Activated CD8-positive, alpha-beta T cell treated with anti-CD3 and anti-CD28 coated beads, Interleukin-2, amount 10 ng/mL, durations not matched to agents 7 days and 5 days (primary cell): ENCODE data around the gene SNX9. TPM values are rescaled to one million over a fixed set of nuclear protein-coding genes. Genes with fewer than 3 reads are reported as not detected.

Experiments
- ATAC-seq: fragments of 150-1000 bp; cut with Tn5 transposase; one replicate; pipeline ENCODE4 v1.10.0; 2021; ENCODE audit warnings: moderate library complexity
- CTCF ChIA-PET: fragments of 350-600 bp; sonication (Branson Sonifier 250); formaldehyde crosslinking; loops from one replicate; lab custom pipeline; 2021; ENCODE audit warnings: antibody characterized with exemption; lab: Charles Lee
- POLR2A ChIA-PET: fragments of 350-600 bp; sonication (Branson Sonifier 250); formaldehyde crosslinking; loops from one replicate; lab custom pipeline; 2021; ENCODE audit warnings: antibody characterized with exemption; lab: Charles Lee
- DNase-seq: peaks from one replicate; pipeline ENCODE4 v3.0.0-alpha.2; 2020
- H3K27ac Mint-ChIP-seq: one replicate; pipeline ENCODE4 v1.8.0; 2021; ENCODE audit warnings: mild to moderate bottlenecking, mixed read lengths
- H3K27me3 Mint-ChIP-seq: one replicate; pipeline ENCODE4 v1.8.0; 2021; ENCODE audit warnings: low read depth, mixed read lengths
- H3K36me3 Mint-ChIP-seq: one replicate; pipeline ENCODE4 v1.8.0; 2021; ENCODE audit warnings: low read depth, mixed read lengths
- H3K4me1 Mint-ChIP-seq: one replicate; pipeline ENCODE4 v1.8.0; 2021; ENCODE audit warnings: low read depth, mixed read lengths
- H3K4me3 Mint-ChIP-seq: one replicate; pipeline ENCODE4 v1.8.0; 2021; ENCODE audit warnings: mild to moderate bottlenecking, mixed read lengths
- H3K9me3 Mint-ChIP-seq: one replicate; pipeline ENCODE4 v1.8.0; 2022; ENCODE audit warnings: mixed read lengths; ENCODE audit not compliant: insufficient read depth
- total RNA-seq, 2 experiments: library from RNA; stranded (reverse); gene quantifications; one replicate each; pipeline ENCODE4 v1.2.3, GENCODE V29; 2021

SNX9 gene
- total RNA-seq, 2 experiments from 2014 or later: 9.1 to 9.2 TPM

DNA sequence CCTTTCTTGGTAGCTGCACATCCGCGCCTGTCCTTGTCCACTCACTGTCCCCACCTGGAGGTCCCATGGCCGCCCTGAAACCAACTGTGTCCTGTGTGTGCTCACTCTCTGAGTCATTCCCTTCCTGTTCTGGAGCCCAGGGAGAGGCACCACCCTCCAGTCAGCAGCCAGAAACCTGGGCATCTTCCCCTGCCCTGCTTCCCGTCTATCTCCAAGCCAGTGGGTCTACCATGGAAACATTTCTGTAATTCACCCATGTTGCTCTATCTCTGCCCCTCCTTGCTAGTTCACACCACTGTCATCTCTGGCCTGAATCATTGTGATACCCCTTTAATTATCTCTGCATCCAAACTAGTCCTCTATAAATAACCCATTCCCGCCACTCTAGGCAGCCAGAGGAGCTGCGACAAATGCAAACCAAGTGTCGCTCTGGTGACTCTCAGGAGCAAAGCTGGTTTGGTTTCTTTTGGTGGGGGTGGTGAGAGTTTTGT, 129.9 kb downstream of the SNX9 start:
- Mint-ChIP-seq H3K4me1 (no peaks in the 10 kb centered on the region), H3K27ac (no peak overlapping the region), H3K36me3 (no peaks in the 10 kb centered on the region), H3K9me3 (peaks cover 4% of the 10 kb centered on the region), H3K4me3 (no peak overlapping the region), H3K27me3 (peaks cover 18% of the 10 kb centered on the region)
- no peak for DNase-seq
- CTCF ChIA-PET: no interaction called here
- ATAC-seq: no peak
- POLR2A ChIA-PET: no interaction called here

DNA sequence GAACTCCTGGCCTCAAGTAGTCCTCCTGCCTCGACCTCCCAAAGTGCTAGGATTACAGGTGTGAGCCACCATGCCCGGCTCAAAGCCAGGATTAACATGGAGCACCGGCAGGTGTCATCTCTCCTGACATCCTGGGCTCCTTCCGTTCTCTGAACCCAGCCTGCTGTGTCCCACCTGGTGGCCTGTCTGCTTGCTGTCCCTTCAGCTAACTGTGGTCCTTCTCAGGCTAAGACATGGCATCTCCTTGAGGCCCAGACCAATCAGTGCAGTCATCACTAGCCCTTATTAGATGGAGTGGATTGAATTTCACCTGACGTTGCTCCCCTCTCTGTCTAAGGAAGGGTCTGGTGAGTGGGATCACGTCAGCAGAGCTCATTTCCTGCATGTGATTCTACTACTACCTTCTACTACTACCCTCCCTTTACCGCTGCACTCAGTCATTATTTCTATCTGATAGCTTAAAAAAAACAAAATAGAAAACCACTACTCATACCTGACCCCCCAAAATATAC, 130.6 kb downstream of the SNX9 start:
- ChIA-PET CTCF (interaction anchor here (1.1 to 1.6 kb wide), 2 partner anchors 73 to 197 kb away, joined by 3 to 5 read pairs; no protein-coding TSS in a partner anchor), POLR2A (no interaction called here)
- Mint-ChIP-seq H3K4me3 (no peak overlapping the region), H3K9me3 (peaks cover 9% of the 10 kb centered on the region), H3K4me1 (no peaks in the 10 kb centered on the region), H3K27me3 (peaks cover 17% of the 10 kb centered on the region), H3K36me3 (peaks cover 2% of the 10 kb centered on the region), H3K27ac (no peak overlapping the region)
- DNase-seq: no peak
- ATAC-seq: no peak

DNA sequence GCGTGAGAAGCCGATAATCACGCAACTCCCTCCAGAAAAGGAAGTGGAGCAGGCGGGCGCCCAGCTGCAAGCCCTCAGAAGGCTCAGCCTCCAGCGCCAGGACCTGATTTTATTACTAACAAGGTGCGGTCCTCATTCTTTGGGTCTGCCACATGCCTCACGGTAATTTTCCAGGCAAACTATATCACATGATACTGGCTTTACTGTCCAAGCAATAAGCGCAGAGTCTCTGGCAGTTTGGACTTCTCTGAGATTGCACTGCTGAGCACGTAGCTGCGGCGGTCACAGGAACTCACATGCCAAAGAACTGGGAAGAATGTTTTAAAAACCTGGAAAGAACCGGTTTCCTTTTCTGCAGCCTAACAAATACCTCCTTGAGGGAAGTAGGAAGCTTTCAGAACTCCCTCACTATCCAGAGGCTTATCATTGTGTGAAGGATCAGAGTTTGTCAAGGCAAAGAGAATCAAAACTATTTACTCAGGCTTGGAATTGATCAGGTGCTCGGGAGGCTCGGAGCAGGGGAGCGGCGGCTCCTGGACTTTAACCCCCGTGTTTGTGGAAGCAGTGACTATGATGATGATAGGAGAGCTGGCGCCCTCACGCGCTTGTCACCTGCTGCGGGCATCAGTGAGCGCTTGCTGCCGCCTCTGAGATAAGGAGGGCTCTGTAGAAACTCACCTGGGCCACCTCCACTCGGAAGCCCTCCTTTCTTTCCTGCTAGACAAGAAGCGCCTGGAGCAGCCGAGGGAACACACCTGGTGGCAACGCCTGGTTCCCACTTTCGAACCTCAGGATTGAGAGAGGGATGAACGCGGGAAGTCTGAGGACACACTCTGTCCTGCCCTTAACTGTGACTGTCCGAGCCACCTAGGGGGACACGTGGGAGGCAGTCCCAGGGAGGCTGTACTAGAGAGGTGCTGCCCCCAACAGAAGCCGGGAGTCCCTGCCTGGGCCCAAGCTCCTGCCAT, 131.4 kb downstream of the SNX9 start:
- Mint-ChIP-seq H3K9me3 (peaks cover 14% of the 10 kb centered on the region), H3K27me3 (peaks cover 16% of the 10 kb centered on the region), H3K4me3 (no peak overlapping the region), H3K4me1 (no peaks in the 10 kb centered on the region), H3K27ac (no peak overlapping the region), H3K36me3 (peaks cover 5% of the 10 kb centered on the region)
- DNase-seq (no peak), ATAC-seq (no peak)
- CTCF ChIA-PET: interaction anchor here (1.1 to 1.6 kb wide), 2 partner anchors 72 to 198 kb away, joined by 3 to 5 read pairs; no protein-coding TSS in a partner anchor
- POLR2A ChIA-PET: no interaction called here

DNA sequence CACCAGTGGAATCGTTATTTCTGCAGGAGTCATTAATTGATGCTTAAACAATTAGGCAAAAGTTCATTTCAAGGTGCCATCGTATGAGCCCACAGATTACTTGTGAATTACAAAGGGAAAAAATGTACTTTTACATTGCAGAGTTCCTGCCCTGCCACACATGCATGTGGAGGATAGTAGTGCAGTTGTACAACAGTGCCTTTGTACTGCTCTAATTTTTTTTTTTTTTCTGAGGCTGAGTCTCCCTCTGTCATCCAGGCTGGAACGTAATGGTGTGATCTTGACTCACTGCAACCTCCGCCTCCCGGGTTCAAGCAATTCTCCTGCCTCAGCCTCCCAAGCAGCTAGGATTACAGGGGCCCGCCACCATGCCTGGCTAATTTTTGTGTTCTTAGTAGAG, 132.6 kb downstream of the SNX9 start:
- ChIA-PET CTCF (interaction anchor here (1.7 kb wide), 1 partner anchor 8 kb away, joined by 4 read pairs; no protein-coding TSS in a partner anchor), POLR2A (interaction anchor here (0.7 kb wide), 1 partner anchor 17 kb away, joined by 3 read pairs; no protein-coding TSS in a partner anchor)
- H3K4me1 Mint-ChIP-seq: no peaks in the 10 kb centered on the region
- DNase-seq (no peak), ATAC-seq (no peak)
- no peak overlapping the region for H3K4me3 Mint-ChIP-seq
- H3K36me3 Mint-ChIP-seq: peaks cover 11% of the 10 kb centered on the region
- H3K27me3 Mint-ChIP-seq: peaks cover 10% of the 10 kb centered on the region
- H3K27ac Mint-ChIP-seq: no peak overlapping the region
- peaks cover 20% of the 10 kb centered on the region for H3K9me3 Mint-ChIP-seq

DNA sequence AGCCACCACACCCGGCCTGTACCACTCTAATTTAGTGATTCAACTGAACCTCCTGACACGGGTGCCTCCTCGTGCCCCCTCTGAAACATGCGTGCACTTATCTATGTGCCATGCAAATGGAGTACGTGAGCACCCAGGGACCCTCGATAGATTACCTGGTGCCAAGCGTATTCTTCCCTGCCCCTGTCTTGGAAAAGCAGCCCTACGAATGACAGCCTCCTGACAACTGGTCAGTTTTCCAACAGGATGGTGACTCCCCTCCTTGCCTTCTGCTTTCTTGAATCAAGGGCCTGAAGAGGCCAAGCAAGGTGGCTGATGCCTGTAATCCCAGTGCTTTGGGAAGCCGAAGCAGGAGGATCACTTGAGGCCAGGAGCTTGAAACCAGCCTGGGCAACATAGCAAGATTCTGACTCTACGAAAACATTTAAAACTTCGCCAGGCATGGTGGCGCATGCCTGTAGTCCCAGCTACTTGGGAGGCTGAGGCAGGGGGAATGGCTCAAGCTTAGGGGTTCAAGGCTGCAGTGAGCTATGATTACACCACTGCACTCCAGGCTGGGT, 133.2 kb downstream of the SNX9 start:
- Mint-ChIP-seq H3K27me3 (peaks cover 6% of the 10 kb centered on the region), H3K27ac (no peak overlapping the region), H3K4me3 (no peak overlapping the region), H3K36me3 (peaks cover 11% of the 10 kb centered on the region), H3K4me1 (peaks cover 1% of the 10 kb centered on the region), H3K9me3 (peaks cover 26% of the 10 kb centered on the region)
- POLR2A ChIA-PET: interaction anchor here (0.7 kb wide), 1 partner anchor 17 kb away, joined by 3 read pairs; no protein-coding TSS in a partner anchor
- CTCF ChIA-PET: interaction anchor here (1.7 kb wide), 1 partner anchor 9 kb away, joined by 4 read pairs; no protein-coding TSS in a partner anchor
- ATAC-seq: no peak
- DNase-seq: no peak

DNA sequence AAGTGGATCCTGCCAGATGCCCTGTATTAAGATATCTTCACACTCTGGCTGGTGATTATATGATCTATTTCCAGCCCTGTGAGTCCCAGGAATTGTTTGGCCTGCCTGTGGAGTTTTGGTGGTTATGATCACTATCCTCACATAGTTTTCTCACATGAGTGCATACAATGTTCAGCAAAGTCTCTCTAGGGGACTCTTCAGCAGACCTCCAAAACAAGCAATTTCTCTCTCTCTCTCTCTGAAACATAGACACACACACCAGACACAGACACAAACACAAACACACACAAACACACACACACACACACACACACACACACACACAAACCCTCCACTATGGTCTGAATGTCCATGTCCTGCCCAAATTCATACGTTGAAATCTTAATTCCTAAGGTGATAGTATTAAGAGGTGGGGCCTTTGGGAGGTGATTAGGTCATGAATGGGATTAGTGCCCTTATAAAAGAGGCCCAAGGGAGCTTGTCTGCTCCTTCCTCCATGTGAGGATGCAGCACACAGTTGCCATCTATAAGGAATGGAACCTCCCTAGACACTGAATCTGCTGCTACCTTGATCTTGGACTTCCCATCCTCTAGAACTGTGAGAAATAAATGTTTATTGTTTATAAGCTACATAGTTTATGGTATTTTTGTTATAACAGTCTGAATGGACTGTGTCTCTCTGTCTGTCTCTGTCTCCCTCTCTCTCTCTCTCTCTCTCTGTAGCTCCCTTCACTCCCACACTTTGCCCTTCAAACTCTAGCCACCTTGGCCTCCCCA, 136.6 kb downstream of the SNX9 start:
- peaks cover 20% of the 10 kb centered on the region for H3K36me3 Mint-ChIP-seq
- H3K4me3 Mint-ChIP-seq: no peak overlapping the region
- H3K27ac Mint-ChIP-seq: peak overlapping the region; percentile 48
- no peak for ATAC-seq
- H3K4me1 Mint-ChIP-seq: peaks cover 27% of the 10 kb centered on the region
- CTCF ChIA-PET: no interaction called here
- no peaks in the 10 kb centered on the region for H3K27me3 Mint-ChIP-seq
- DNase-seq: no peak
- POLR2A ChIA-PET: interaction anchor here (1.0 kb wide), 1 partner anchor 8 kb away, joined by 3 read pairs; no protein-coding TSS in a partner anchor
- peaks cover 30% of the 10 kb centered on the region for H3K9me3 Mint-ChIP-seq

DNA sequence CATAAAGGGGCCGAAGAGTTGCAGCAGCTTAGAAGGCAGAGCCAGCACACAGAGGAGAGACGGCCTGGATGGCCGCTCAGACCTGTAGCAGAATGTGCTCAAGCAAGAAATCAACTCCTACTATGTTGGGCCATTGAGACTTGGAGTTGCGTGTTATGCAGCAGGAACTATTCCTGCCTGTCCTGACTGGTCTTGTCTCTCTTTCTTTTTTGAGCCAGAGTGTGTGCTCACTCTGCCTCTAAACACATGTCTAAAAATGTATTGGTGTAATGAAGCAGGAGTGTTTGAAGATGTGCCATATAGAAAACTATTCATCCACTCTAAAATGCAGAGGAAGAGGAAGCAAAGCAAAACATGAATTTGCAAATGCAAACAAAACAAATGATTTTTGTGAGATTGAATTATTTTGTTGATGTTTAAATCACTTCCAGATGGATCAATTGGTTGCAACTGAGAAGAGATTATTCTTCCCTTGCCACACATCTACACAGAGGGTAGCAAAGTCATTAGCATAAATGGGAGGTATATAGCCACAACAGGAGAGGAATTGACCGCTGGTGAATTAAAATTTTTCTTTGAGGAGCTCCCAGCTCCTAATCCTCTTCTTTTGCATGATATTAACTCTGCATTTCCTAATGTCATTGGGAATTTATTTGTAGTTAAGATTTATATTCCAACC, 138.2 kb downstream of the SNX9 start:
- CTCF ChIA-PET: interaction anchor here (0.9 to 1.7 kb wide), 5 partner anchors 14 to 111 kb away, joined by 3 to 5 read pairs (median 3); no protein-coding TSS in a partner anchor
- Mint-ChIP-seq H3K27ac (no peak overlapping the region), H3K36me3 (peaks cover 24% of the 10 kb centered on the region), H3K4me3 (no peak overlapping the region), H3K9me3 (peaks cover 35% of the 10 kb centered on the region), H3K27me3 (no peaks in the 10 kb centered on the region), H3K4me1 (peaks cover 27% of the 10 kb centered on the region)
- ATAC-seq (no peak), DNase-seq (no peak)
- POLR2A ChIA-PET: interaction anchor here (1.0 kb wide), 1 partner anchor 9 kb away, joined by 3 read pairs; no protein-coding TSS in a partner anchor

DNA sequence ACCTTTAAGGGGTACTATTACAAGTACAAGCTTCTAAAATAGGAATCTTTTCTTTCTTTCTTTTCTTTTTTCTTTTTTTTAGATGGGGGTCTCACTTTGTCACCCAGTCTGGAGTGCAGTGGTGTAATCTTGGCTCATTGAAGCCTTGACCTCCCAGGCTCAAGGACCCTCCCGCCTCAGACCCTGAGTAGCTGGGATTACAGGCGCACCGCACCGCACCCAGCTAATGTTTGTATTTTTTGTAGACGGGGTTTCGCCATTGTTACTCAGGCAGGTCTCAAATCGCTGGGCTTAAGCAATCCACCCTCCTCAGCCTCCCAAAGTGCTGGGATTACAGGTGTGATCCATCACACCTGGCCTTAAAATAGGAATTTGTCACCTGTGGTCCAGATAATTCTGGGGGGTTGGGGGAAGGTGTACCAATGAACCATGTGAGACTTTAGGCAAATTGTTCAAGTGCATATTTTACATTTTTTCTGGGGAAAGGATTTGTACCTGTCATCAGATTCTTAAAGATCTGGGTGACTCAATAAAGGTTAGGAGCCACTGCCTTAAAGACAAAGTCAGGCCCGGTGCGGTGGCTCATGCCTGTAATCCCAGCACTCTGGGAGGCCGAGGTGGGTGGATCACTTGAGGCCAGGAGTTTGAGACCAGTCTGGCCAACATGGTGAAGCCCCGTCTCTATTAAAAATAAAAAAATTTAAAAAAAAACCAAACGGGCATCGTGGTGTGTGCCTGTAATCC, 139.0 kb downstream of the SNX9 start:
- no peaks in the 10 kb centered on the region for H3K27me3 Mint-ChIP-seq
- peaks cover 28% of the 10 kb centered on the region for H3K4me1 Mint-ChIP-seq
- H3K9me3 Mint-ChIP-seq: peaks cover 35% of the 10 kb centered on the region
- ChIA-PET CTCF (interaction anchor here (1.2 to 1.7 kb wide), 4 partner anchors 14 to 111 kb away, joined by 3 to 5 read pairs (median 4); no protein-coding TSS in a partner anchor), POLR2A (no interaction called here)
- peaks cover 24% of the 10 kb centered on the region for H3K36me3 Mint-ChIP-seq
- peak overlapping the region; percentile 86 for H3K27ac Mint-ChIP-seq
- DNase-seq (no peak), ATAC-seq (peak; percentile 5)
- H3K4me3 Mint-ChIP-seq: peak overlapping the region; percentile 69

DNA sequence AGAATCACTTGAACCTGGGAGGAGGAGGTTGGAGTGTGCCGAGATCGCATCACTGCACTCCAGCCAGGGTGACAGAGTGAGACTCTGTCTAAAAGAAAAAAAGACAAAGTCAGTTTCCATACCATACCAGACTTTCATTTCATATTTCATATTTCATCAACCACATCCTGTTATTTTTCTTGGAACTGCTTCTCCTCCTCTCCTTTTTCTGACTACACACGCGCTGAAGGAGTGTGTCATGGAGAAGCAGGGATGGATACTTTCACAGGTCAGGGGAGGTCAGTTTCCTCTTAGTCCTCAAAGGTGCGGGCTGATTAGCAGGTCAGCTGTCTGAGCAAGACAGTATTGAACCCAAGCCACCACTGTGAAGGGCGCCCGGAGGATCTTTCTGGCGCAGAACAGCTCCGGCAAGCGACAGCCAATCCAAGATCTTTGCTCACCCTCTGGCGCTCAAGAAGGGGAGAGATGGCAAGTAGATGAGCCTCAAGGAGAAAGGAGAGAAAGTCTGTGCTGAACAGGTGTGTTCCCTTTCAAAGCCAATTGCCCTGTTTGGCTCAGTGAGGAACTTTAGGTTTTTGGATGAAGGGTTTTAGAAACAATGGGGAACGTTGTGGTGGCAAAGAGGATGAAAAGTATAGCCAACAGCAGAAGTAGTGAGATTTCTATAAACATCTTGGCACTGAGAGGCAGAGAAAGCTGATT, 139.7 kb downstream of the SNX9 start:
- Mint-ChIP-seq H3K4me3 (peak overlapping the region; percentile 69), H3K36me3 (peaks cover 24% of the 10 kb centered on the region), H3K27me3 (no peaks in the 10 kb centered on the region), H3K27ac (peak overlapping the region; percentile 86), H3K9me3 (peaks cover 35% of the 10 kb centered on the region), H3K4me1 (peaks cover 29% of the 10 kb centered on the region)
- ATAC-seq (peak; percentile 73), DNase-seq (peak; percentile 37)
- CTCF ChIA-PET: interaction anchor here (0.9 to 1.7 kb wide), 5 partner anchors 31 to 110 kb away, joined by 3 to 4 read pairs (median 3); no protein-coding TSS in a partner anchor
- POLR2A ChIA-PET: interaction anchor here (0.5 kb wide), 1 partner anchor 17 kb away, joined by 3 read pairs; no protein-coding TSS in a partner anchor
